ENCODE results near the gene PEX16. TPM values are rescaled to one million over a fixed set of nuclear protein-coding genes. Genes with fewer than 3 reads are reported as not detected.

Gene PEX16
- total and polyA plus RNA-seq, 9 of the 15 experiments (the other 6 are each of a cell fraction or from before 2014, with no cell fraction given), result 1.5 to 43.9 (median 14.6) TPM

DNA sequence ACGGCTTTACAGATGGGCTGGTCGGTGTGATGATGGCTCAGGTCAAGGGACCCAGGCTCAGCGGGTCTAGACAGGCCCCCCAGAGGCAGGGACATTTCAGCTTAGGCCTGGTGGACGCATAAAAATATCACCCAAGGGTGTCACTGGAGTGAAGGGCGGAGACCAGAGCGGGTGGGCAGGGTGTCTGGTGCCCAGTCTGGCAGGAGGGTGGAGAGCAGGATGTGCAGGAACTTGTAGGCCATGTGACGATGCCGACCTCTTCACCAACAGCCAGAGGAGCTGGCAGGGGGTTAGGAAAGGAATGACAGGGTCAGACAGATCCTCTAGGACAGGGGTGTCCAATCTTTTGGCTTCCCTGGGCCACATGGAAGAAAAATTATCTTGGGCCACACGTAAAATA lies 27.7 kb downstream of the PEX16 start:
- Histone ChIP-seq H3K9me1 (ENCODE audit: control insufficient read depth, insufficient read depth, low read length) (no peaks in the 10 kb centered on the region), H3K9me3 (replicated peaks; ENCODE audit: control insufficient read depth, insufficient read depth, low read depth, low read length) (no peaks in the 10 kb centered on the region), H3K27ac (ENCODE audit: extremely low read depth, low read depth, low read length) (no peak overlapping the region), H3K36me3 (ENCODE audit: control insufficient read depth, insufficient read depth, low read length) (no peaks in the 10 kb centered on the region), H4K20me1 (replicated peaks; ENCODE audit: control insufficient read depth, insufficient read depth, low read length) (peaks cover 25% of the 10 kb centered on the region), H2AFZ (ENCODE audit: low read depth, low read length) (no peak overlapping the region), H3K4me1 (replicated peaks in 1 of 2; ENCODE audit: control insufficient read depth in 2 of 2, insufficient read depth in 2 of 2, low read length in 2 of 2) (peaks cover 0 to 18% of the 10 kb centered on the region in 2 experiments; a peak in 3 of 5 replicates), H3K9ac (ENCODE audit: insufficient read depth in 1 of 2, low read depth in 2 of 2, low read length in 2 of 2) (no peak overlapping the region), H3K79me2 (ENCODE audit: control insufficient read depth, insufficient read depth, low read length) (no peaks in the 10 kb centered on the region), H3K27me3 (ENCODE audit: control insufficient read depth in 2 of 2, insufficient read depth in 2 of 2, low read length in 2 of 2) (no peaks in the 10 kb centered on the region; a peak in 1 of 5 replicates), H3K4me3 (no peak overlapping the region), H3K4me2 (ENCODE audit: insufficient read depth, low read length) (no peak overlapping the region)
- WGBS (ENCODE audit: insufficient coverage, low coverage, missing lambda C conversion rate), result 25% methylated on average over 9 of the region's 9 CpGs
- BruUV-seq (replicated peaks), result no TSS peak
- ATAC-seq (no peak), FAIRE-seq (no peak), DNase-seq (ENCODE audit: extremely low read depth in 1 of 4, low spot score in 3 of 4) (no peak)
- POLR2A ChIA-PET, result interaction anchor here (1.5 kb wide), 1 partner anchor 9 kb away, joined by 5 read pairs; no protein-coding TSS in a partner anchor
- TF ChIP-seq ZNF778 (CRISPR knock-in tag; IDR thresholded peaks at IDR 0.05) (no peak), ZNF436 (CRISPR knock-in tag; IDR thresholded peaks at IDR 0.05) (no peak), CC2D1A (IDR thresholded peaks at IDR 0.05) (no peak), LCOR (CRISPR knock-in tag; IDR thresholded peaks at IDR 0.05) (no peak), GATA2 (CRISPR knock-in tag; IDR thresholded peaks at IDR 0.05) (no peak), BACH1 (tag; IDR thresholded peaks at IDR 0.05) (no peak), MTA3 (IDR thresholded peaks at IDR 0.05; ENCODE audit: borderline replicate concordance) (no peak), XRCC3 (IDR thresholded peaks at IDR 0.05) (no peak), MLX (CRISPR knock-in tag; conservative IDR thresholded peaks at IDR 0.05) (no peak), LARP7 (IDR thresholded peaks at IDR 0.05) (no peak), ZNF77 (CRISPR knock-in tag; IDR thresholded peaks at IDR 0.05) (no peak), ZBTB26 (CRISPR knock-in tag; IDR thresholded peaks at IDR 0.05) (no peak), ZBTB1 (CRISPR knock-in tag; IDR thresholded peaks at IDR 0.05; ENCODE audit: borderline replicate concordance, low read depth) (no peak)
- TF ChIP-seq, protein P1, sequence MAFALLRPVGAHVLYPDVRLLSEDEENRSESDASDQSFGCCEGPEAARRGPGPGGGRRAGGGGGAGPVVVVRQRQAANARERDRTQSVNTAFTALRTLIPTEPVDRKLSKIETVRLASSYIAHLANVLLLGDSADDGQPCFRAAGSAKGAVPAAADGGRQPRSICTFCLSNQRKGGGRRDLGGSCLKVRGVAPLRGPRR (CRISPR knock-in tag; IDR thresholded peaks at IDR 0.05), result no peak
- TF ChIP-seq, protein P2, sequence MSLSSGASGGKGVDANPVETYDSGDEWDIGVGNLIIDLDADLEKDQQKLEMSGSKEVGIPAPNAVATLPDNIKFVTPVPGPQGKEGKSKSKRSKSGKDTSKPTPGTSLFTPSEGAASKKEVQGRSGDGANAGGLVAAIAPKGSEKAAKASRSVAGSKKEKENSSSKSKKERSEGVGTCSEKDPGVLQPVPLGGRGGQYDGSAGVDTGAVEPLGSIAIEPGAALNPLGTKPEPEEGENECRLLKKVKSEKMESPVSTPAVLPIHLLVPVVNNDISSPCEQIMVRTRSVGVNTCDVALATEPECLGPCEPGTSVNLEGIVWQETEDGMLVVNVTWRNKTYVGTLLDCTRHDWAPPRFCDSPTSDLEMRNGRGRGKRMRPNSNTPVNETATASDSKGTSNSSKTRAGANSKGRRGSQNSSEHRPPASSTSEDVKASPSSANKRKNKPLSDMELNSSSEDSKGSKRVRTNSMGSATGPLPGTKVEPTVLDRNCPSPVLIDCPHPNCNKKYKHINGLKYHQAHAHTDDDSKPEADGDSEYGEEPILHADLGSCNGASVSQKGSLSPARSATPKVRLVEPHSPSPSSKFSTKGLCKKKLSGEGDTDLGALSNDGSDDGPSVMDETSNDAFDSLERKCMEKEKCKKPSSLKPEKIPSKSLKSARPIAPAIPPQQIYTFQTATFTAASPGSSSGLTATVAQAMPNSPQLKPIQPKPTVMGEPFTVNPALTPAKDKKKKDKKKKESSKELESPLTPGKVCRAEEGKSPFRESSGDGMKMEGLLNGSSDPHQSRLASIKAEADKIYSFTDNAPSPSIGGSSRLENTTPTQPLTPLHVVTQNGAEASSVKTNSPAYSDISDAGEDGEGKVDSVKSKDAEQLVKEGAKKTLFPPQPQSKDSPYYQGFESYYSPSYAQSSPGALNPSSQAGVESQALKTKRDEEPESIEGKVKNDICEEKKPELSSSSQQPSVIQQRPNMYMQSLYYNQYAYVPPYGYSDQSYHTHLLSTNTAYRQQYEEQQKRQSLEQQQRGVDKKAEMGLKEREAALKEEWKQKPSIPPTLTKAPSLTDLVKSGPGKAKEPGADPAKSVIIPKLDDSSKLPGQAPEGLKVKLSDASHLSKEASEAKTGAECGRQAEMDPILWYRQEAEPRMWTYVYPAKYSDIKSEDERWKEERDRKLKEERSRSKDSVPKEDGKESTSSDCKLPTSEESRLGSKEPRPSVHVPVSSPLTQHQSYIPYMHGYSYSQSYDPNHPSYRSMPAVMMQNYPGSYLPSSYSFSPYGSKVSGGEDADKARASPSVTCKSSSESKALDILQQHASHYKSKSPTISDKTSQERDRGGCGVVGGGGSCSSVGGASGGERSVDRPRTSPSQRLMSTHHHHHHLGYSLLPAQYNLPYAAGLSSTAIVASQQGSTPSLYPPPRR (CRISPR knock-in tag; IDR thresholded peaks at IDR 0.05; ENCODE audit: borderline replicate concordance), result no peak
- intact Hi-C loops (cut with micrococcal nuclease) (no loop called here), in situ Hi-C loops (cut with MboI) (no loop called here)
- CTCF ChIA-PET (ENCODE audit: low intra/inter-chr PET ratio), result no interaction called here

All from K562 (cell line).